GM19240 (cell line): Measurements from ENCODE around the gene RGMA.

Experiments used
- DNase-seq: peaks from one replicate; pipeline ENCODE4 v3.0.0; 2011; ENCODE audit warnings: low spot score; ENCODE audit not compliant: insufficient read length

Gene RGMA

GRCh38 chr15:93019090-93019489, 69.9 kb downstream of the RGMA start:
- DNase-seq: no peak

DNA sequence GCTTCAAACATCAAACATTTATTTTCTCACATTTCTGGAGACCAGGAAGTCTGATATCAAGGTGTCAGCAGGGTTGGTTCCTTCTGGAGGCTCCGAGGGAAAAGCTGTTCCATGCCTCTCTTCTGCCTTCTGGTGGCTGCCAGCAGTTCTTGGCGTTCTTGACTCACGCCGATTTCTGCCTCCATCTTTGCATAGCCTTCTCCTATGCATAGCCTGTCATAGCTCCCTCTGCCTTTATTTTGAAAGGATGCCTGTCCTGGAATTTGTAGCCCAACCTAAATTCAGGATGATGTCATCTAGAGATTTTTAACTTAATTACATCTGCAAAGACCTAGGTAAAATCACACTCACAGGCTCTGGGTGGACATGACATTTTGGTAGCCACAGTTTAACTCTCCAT, 70.4 kb downstream of the RGMA start:
- DNase-seq: no peak

- no peak for DNase-seq
These were observed 71.5 kb downstream of the RGMA start for GRCh38 chr15:93017526-93017925.

DNA sequence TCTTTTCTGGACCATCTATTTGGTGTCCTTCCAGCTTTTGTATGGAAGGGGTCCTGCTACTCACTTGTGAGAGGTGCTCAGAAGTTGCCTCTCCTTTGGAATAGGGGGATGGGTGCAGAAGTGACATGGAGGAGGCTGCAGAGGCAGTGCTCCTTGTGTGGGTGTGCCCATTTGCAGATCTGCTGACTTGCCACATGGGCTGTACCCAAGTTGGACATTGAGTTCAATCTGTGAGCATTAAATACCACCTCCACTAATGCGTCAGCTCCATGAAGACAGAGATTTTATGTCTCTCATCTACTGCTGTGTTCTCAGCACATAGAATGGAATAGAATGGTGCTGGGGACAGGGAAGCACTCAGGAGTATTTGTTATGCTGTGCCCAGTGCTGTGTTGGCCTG, 76.2 kb downstream of the RGMA start:
- DNase-seq: no peak

DNA sequence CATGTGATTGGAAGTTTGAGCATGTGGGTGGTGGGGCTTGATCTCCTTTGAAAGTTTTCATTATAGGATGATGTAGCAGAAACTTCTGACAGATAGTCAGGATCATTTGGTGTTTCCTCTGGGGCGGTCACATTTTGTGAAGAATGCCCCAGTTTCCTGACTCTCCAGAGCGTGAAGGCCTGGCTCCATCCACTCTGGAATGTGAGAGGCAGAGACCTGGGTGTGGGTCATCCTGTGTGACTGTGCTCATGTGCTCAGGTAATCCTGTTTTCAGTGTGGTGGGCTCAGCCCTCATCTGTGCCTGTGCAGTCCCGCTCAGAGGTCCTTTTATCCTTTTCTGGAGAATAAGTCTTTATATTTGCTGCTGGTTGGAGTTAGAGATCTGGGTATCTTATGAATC, 81.0 kb downstream of the RGMA start:
- DNase-seq: no peak

GRCh38 chr15:93005133-93005532, 83.9 kb downstream of the RGMA start:
- DNase-seq: no peak

- DNase-seq: no peak
These were observed 87.1 kb downstream of the RGMA start for GRCh38 chr15:93001881-93002280.

- DNase-seq: no peak
These were observed 87.9 kb downstream of the RGMA start for GRCh38 chr15:93001156-93001555.

GRCh38 chr15:92997821-92998220, 91.2 kb downstream of the RGMA start:
- DNase-seq: no peak

DNA sequence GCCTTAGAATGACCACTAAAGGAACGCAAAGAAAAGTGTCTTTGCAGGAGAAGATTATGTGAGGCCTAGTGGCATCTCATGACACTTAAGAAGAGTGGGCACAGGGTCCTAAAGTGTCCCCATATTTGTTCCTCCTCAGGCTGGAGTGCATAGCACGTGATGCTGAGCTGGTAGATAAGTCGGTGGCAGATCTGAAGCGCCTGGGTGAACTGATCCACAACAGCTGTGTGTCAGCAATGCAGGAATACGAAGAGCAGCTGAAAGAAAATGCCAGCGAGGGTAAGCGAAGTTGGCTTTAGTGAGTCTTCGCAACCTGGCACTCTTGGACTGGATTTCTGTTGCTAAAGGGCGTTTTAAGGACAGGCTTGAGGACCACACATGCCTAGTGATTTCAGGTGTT, 96.3 kb downstream of the RGMA start:
- DNase-seq: no peak

DNA sequence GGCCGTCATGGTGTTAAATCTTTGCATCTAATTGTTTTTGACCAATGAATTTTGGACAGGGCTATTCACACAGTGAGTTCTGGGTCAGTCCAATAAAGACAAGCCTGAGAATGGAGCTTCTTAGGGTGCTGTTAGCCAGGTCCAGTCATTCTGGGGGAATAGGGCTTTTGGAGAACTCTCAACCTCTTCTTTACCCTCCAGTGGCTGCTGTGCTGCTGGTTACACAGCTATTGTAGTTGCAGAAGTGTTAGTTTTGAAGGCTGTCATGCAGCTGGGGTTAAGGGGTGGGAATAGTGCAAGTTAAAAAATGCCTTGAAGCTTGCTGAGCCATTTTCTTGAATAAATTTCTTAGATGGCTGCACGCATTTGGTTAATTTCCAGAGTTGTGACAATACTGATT, 99.0 kb downstream of the RGMA start:
- no peak for DNase-seq

DNA sequence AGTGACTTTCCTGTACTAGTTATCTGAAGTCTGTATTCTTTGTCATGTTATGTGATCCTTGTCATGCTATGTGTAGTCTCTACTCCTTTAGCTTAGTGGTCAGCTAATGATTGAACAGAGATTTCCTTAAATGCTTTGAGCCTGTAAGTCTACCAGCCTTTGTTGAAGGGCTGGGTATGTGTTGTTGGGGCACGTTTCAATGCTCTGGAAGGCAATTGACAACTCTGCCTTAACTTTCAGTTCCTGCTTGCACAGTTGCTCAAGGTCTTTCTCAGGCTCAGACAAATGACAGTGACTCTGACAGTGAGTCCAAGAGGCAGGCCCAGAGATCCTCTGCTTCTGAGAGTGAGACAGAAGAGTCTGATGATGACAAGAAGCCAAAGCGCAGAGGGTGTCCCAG, 99.5 kb downstream of the RGMA start:
- no peak for DNase-seq
